GM18505 (cell line): Measurements from ENCODE around the gene CFAP69.

Source experiments
- ATAC-seq: cut with Tn5 transposase; IDR thresholded peaks from one replicate; pipeline ENCODE4 v1.9.1; 2021; ENCODE audit not compliant: unreplicated experiment
- POLR2A ChIP-seq: IDR thresholded peaks from 4 replicates; pipeline ENCODE4 v1.6.1; 2011; ENCODE audit warnings: borderline replicate concordance; ENCODE audit not compliant: insufficient read depth, insufficient read length; ENCODE audit errors: extremely low read depth

The CFAP69 gene

DNA sequence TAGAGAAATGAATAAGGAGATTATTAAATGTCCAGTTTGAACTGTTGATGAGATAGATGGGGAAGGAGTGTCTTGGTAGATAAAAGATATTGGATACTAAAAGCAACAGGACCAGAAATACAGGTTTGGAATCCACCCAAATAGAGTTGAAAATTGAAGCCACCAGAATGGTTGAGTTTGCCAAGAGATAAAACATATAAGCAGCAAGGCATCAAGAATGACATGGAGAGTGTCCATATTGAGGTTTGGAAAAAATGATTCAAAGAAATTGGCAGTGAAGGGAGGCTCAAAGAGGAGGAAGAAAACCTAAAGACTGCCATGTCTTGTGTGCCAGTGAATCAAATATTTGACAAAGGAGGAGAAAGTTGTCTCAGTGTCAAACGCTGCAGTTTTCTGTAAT lies 24.2 kb downstream of the CFAP69 start:
- ATAC-seq: no peak
- TF ChIP-seq POLR2A: no peak

DNA sequence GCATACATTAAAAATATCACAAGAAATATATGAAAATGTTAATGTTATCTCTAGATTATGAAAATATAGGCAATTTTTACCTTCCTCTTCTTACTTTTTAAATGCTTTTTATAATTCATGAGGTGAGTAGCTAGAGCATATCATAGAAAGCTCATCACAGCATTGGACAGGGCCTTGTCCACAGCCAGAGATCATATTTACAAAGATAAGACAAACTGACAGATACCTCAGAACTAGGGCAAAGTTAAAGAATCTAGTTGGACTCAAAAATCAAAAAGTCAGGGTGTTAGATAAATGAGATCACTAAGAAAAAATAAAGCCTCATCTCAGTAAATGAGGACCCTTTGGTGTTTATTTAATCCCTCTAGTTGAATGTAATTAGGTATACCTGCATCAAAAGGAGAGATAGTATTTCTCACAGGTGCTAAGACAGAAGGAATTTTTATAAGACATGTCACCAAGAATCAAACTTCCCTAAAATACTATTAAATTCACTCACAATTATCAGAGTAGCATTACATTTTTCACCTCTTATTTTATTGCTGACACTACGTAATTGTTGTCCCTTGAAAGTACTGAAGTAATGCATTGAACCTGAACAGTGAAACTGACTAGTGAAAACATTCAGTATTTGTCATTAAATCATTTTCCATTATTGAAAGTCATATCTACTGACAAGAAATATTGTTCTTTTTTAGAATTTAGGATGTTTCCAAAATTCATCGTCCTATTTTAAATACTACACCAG lies 25.6 kb downstream of the CFAP69 start:
- no peak for ATAC-seq
- TF ChIP-seq POLR2A: no peak

DNA sequence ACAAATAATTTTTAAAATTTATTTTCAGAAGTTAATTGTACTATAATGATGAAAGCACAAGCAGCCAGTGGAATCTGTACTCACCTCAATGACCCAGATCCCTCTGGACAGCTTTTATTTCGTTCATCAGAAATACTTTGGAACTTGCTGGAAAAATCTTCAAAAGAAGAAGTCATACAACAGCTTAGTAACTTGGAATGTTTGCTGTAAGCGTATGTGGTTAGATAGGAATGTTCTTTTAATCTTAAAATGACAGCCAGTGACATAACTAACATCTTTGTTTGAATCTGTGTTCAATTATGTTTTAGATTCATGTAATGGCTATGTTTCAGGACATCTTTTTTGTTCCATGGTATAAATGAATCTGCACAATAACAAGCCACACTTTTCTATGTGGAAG lies 26.8 kb downstream of the CFAP69 start:
- no peak for ATAC-seq
- TF ChIP-seq POLR2A: no peak

DNA sequence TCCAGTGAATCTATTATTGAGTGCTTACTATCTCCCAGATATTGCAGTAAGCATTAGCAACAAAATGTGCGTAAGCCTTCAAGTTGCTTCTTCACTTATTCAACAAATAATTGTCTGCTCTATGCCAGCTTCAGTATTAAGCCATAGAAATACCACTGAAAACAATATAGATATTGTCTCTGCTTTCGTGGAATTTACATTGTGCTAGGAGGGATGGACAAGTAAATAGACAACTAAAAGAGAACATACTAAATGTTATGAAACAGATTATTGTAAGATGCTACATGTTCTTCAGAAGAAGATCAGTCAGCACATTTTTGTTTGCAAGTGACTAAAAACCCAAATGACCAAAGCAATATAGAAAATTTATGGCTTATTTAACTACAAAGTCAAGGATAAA lies 27.3 kb downstream of the CFAP69 start:
- TF ChIP-seq POLR2A: no peak
- no peak for ATAC-seq

DNA sequence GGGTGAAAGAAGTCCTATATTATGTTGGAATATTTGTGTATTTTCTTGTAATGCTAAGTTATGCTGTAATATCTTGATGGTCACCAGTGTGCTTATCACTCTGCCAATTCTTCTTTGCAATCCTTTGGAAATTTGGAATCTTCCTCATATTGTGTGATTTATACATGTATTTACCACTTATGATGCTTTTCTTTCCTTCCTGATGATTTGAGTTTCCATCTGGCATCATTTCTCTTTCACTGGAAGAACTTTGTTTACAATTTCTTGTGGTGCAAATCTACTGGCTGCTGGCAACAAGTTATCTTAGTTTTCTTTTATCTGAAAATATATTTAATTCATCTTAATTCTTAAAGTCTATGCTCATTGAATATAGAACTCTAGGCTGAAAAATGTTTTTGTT lies 29.2 kb downstream of the CFAP69 start:
- ATAC-seq: no peak
- TF ChIP-seq POLR2A: no peak

DNA sequence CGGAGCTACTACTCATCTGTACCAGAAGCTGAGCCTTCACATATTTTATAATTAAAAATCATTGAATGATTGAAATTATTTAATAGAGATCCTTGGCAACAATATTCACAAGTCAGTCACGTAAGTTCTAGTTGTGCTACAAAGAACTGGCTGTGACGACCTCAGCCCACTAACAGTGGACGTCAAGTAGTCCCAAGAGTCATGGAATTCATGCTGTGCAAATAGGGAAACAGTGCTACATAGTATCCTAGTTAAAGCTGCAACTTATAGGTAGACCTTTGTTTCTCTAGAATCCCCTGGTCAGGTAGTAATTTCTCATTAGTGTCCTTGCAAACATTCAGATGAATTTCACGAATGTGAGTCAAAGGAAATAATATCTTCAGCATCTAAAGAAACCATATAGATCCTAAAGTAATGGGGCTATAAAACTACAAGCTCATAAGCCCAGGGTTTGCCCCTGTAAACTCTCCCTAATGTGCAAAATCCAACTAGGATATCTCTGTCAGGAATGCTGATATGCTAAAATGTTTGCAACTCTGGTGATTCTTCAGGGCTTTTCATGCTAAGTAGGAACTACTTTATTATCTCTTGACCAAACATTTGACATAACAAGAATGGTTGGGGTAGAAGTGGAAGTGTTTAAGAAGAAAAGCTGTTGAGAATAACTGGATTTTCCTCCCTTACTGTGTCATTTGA lies 31.2 kb downstream of the CFAP69 start:
- TF ChIP-seq POLR2A: no peak
- ATAC-seq: no peak

DNA sequence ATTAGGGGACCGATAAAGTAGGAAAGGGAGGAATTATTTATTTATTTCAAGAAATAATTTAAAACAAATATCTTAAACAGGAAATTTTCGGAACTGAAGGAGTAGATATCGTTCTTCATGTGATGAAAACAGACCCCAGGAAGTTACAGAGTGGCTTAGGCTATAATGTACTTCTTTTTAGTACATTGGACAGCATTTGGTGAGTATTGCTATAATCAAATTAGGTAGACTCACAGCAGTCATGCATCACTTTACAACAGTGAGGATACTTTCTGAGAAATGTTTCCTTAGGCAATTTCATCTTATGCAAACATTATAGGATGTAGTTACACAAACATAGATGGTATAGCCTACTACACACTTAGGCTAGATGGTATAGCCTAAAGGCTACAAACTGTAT lies 43.2 kb downstream of the CFAP69 start:
- ATAC-seq: no peak
- no peak for TF ChIP-seq POLR2A

DNA sequence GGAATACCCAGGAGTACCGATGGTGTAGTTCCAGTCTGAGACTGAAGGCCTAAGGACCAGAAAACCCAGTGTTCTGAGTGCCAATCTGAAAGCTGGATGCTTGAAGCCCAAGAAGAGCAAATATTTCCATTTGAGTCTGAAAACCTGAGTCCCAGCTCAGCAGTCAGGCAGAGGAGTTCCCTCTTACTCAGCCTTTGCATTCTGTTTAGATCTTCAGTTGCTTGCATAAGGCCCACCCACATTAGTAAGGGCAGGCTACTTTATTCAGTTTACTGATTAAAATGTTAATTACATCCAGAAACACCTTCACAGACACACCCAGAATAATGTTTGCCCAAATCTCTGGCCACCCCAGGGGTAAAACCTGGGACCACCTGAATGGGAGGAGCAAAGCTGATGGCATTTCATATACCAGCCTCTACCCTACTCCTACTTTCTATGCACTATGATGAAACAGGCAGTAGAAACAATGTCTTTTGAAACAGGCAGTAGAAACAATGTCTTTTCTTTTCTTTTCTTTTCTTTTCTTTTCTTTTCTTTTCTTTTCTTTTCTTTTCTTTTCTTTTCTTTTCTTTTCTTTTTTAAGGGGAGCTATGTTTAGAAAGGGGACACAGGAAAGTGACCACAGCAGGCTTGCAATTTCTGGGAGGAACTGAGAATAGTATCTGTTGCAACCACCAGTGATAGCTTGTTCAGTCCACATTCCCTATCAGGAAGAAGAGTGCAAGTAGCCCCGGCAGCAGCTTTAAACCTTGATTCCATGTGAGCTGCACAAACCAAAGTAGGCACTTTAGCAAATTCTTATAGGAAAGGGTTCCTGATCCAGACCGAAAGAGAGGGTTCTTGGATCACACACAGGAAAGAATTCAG lies 45.5 kb downstream of the CFAP69 start:
- no peak for TF ChIP-seq POLR2A
- ATAC-seq: no peak

DNA sequence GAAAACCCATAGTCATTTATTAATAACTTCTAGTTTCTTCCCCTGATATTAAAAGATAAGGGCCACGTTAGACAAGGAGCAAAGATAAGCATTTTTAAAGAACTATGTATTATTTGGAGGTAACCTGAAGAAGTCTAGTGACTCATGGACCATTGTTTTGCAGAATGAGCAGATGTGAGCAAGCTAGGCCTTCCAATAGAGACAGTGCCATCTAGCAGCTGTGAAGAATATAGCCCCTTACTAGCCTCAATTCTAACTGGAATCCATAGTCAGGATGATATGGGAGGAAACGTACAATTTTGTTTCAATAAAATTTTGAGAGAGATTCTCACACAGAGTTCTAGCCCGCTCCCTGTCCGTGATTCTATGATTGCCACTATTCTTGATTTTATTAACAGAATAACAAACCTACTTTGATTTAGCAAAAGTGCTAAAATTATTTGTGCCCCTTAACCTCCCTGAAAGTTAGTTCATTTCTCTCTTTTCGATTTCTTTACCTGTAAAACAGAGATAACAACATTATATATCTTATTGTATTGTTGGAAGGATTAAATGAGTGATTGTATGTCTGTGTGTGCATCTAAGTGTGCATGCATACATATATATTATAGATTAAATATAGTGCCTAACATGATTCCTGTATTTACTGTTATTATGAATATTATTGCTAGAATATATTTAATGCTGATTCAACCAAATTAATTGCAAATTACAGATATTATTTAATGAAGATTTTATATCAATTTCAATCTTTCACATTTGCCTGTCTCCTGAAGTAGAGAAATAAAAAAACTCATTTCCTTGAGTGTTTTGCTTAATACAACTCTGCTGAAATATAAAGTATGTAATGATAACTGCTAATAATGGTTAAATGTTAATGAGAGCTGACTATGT lies 53.4 kb downstream of the CFAP69 start:
- TF ChIP-seq POLR2A: no peak
- peak; percentile 81 for ATAC-seq

DNA sequence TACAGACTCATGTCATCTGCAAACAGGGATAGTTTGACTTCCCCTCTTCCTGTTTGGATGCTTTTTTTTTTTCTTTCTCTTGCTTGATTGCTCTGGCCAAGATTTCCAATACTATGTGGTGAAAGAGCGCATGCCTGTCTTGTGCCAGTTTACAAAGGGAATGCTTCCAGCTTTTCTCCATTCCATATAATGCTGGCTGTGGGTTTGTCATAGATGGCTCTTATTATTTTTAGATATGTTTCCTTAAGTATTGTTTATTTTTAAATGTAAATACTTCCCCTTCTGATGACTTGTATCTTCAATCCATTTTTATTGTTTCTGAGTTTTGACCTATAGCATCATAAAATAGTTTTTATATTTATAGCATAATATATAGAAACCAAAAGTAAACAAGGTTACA lies 58.3 kb downstream of the CFAP69 start:
- ATAC-seq: no peak
- no peak for TF ChIP-seq POLR2A

DNA sequence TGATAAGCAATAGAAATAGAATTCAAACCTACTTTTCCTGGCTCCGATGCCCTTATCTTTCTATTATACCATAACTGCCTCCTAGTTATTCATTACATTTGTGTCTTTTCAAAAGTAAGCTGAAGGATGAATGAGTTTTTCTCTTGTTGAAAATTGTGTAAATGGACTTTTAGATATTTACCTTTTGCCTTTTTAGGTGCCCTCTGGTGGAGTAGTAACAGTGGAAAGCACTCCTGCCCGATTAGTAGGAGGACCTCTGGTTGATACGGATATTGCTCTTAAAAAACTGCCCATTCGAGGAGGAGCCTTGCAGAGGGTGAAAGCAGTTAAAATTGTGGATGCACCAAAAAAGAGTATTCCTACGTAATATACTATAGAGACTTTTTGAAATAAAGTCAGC lies 64.9 kb downstream of the CFAP69 start:
- no peak for ATAC-seq
- no peak for TF ChIP-seq POLR2A

DNA sequence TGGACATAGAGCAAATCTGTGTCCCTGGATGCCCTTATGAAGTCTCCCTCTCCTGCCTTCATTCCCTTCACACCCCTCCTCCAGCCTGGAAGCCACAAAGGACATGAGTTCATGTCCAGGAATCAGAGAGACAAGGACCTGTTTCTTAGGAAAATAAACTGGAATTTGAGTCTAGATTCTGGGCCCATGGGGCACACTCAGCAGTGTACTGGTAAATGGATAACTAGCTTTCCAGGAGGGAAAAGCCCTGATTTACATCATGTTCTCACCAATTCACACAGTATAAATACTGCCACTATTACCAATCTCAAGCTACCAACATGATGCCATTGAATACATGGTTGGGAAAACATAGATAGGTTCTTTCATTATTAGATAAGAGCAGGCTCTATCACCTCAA lies 66.2 kb downstream of the CFAP69 start:
- ATAC-seq: no peak
- TF ChIP-seq POLR2A: no peak

DNA sequence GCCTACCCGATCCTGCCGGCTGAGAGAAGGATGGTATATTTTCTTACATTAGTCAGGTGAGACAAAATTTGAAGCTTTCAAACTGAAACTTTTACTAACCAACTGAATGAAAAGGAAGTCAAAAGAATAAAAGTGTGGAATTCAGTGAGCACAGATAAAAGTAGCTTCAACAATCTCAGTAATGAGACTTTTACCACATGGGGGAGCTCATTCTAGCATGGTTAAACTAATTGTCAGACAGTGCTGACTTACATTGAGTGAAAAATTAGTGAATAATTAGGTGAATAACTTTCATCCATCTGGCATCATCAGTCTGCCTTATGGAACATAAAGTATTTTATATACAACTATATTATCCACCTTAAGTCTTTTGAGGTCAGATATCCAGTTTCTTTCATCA lies 67.8 kb downstream of the CFAP69 start:
- no peak for ATAC-seq
- TF ChIP-seq POLR2A: no peak
